ENCODE data around the gene MRTFB.

The MRTFB gene

GRCh38 chr16:14310519-14310991, 239.4 kb downstream of the MRTFB start:
- no peak for DNase-seq
- Histone ChIP-seq H4K20me1 (ENCODE audit: insufficient read depth, low read length) (no peaks in the 10 kb centered on the region), H3K4me1 (ENCODE audit: low read length) (no peaks in the 10 kb centered on the region; the same call in 1 of the 2 replicates)

DNA sequence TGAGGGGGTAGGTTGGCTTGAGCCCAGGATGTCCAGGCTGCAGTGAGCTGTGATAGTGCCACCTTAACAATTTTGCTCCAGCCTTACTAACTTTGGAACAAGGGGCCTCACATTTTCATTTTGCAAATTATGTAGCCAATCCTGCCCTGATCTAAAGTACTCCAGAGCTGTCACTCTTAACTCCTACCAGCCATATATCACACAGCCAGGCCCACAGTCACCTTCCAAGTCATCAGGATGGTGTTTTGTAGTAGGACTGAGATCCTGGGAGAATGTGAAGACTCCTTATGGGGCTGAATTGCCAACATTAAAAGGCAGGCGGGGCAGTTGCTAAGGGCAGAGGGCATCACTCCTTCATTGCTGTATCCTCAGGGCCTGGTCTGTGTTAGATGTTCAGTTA, 243.0 kb downstream of the MRTFB start:
- no peaks in the 10 kb centered on the region for H3K9me3 ChIP-seq (replicated peaks; ENCODE audit: insufficient read depth, low read length)
- H3F3A ChIP-seq (ENCODE audit: insufficient read depth, low read length), result no peaks in the 10 kb centered on the region
- H3K79me2 ChIP-seq (ENCODE audit: low read length), result peaks cover 89% of the 10 kb centered on the region
- TF ChIP-seq EZH2phosphoT487 (IDR thresholded peaks at IDR 0.05; ENCODE audit: low read length) (no peak), CTCF (IDR thresholded peaks at IDR 0.05; ENCODE audit: low read length) (no peak), EZH2 (optimal IDR thresholded peaks at IDR 0.05; ENCODE audit: low read depth, low read length) (no peak)
- no peaks in the 10 kb centered on the region for H3K27me3 ChIP-seq (replicated peaks; ENCODE audit: insufficient read depth, low read length)
- no peak overlapping the region for H3K4me2 ChIP-seq (ENCODE audit: low read depth, low read length)
- no peak overlapping the region for H2AFZ ChIP-seq (ENCODE audit: low read length)
- no peaks in the 10 kb centered on the region; the same call in 1 of the 2 replicates for H3K36me3 ChIP-seq (replicated peaks; ENCODE audit: insufficient read depth, low read length)
- H3K4me1 ChIP-seq (ENCODE audit: low read length), result no peaks in the 10 kb centered on the region
- H3K9ac ChIP-seq (ENCODE audit: low read length), result no peak overlapping the region
- no peak overlapping the region for H3K27ac ChIP-seq (ENCODE audit: low read length)
- H4K20me1 ChIP-seq (ENCODE audit: insufficient read depth, low read length), result no peaks in the 10 kb centered on the region
- no peaks in the 10 kb centered on the region for H3K9me2 ChIP-seq (replicated peaks; ENCODE audit: insufficient read depth, low read length)
- H3K4me3 ChIP-seq (ENCODE audit: low read length), result no peak overlapping the region
- no peak for DNase-seq

More at GRCh38 chr16:14310519-14310991, 239.4 kb downstream of the MRTFB start:
- Histone ChIP-seq H2AFZ (ENCODE audit: low read length) (no peak overlapping the region), H3K4me2 (ENCODE audit: low read depth, low read length) (no peak overlapping the region), H3K9me2 (replicated peaks; ENCODE audit: insufficient read depth, low read length) (no peaks in the 10 kb centered on the region), H3K4me3 (ENCODE audit: low read length) (no peak overlapping the region), H3K9me3 (replicated peaks; ENCODE audit: insufficient read depth, low read length) (no peaks in the 10 kb centered on the region), H3K36me3 (replicated peaks; ENCODE audit: insufficient read depth, low read length) (no peaks in the 10 kb centered on the region; the same call in 1 of the 2 replicates), H3K79me2 (ENCODE audit: low read length) (peaks cover 97% of the 10 kb centered on the region), H3F3A (ENCODE audit: insufficient read depth, low read length) (0 out of 2 replicates have a peak, but pooled peaks cover 2% of the 10 kb centered on the region), H3K27me3 (replicated peaks; ENCODE audit: insufficient read depth, low read length) (no peaks in the 10 kb centered on the region), H3K27ac (ENCODE audit: low read length) (no peak overlapping the region), H3K9ac (ENCODE audit: low read length) (no peak overlapping the region)
- TF ChIP-seq EZH2 (optimal IDR thresholded peaks at IDR 0.05; ENCODE audit: low read depth, low read length), result no peak

- no peaks in the 10 kb centered on the region for H3K9me3 ChIP-seq (replicated peaks; ENCODE audit: insufficient read depth, low read length)
- H3K27me3 ChIP-seq (replicated peaks; ENCODE audit: insufficient read depth, low read length), result no peaks in the 10 kb centered on the region
- H3K36me3 ChIP-seq (replicated peaks; ENCODE audit: insufficient read depth, low read length), result no peaks in the 10 kb centered on the region
- no peak overlapping the region for H3K4me2 ChIP-seq (ENCODE audit: low read depth, low read length)
- H3K9ac ChIP-seq (ENCODE audit: low read length), result no peak overlapping the region
- no peaks in the 10 kb centered on the region for H3K4me1 ChIP-seq (ENCODE audit: low read length)
- H3K9me2 ChIP-seq (replicated peaks; ENCODE audit: insufficient read depth, low read length), result no peaks in the 10 kb centered on the region
- no peak overlapping the region for H3K27ac ChIP-seq (ENCODE audit: low read length)
- no peaks in the 10 kb centered on the region for H3F3A ChIP-seq (ENCODE audit: insufficient read depth, low read length)
- H3K4me3 ChIP-seq (ENCODE audit: low read length), result no peak overlapping the region
- no peak overlapping the region for H2AFZ ChIP-seq (ENCODE audit: low read length)
- no peaks in the 10 kb centered on the region for H4K20me1 ChIP-seq (ENCODE audit: insufficient read depth, low read length)
- no peak for DNase-seq
- TF ChIP-seq EZH2phosphoT487 (IDR thresholded peaks at IDR 0.05; ENCODE audit: low read length) (no peak), CTCF (IDR thresholded peaks at IDR 0.05; ENCODE audit: low read length) (no peak), EZH2 (optimal IDR thresholded peaks at IDR 0.05; ENCODE audit: low read depth, low read length) (no peak)
- peaks cover 86% of the 10 kb centered on the region for H3K79me2 ChIP-seq (ENCODE audit: low read length)
These were observed 244.7 kb downstream of the MRTFB start for GRCh38 chr16:14315683-14316320.
